ENCODE measurements around the gene ODC1.

DNA sequence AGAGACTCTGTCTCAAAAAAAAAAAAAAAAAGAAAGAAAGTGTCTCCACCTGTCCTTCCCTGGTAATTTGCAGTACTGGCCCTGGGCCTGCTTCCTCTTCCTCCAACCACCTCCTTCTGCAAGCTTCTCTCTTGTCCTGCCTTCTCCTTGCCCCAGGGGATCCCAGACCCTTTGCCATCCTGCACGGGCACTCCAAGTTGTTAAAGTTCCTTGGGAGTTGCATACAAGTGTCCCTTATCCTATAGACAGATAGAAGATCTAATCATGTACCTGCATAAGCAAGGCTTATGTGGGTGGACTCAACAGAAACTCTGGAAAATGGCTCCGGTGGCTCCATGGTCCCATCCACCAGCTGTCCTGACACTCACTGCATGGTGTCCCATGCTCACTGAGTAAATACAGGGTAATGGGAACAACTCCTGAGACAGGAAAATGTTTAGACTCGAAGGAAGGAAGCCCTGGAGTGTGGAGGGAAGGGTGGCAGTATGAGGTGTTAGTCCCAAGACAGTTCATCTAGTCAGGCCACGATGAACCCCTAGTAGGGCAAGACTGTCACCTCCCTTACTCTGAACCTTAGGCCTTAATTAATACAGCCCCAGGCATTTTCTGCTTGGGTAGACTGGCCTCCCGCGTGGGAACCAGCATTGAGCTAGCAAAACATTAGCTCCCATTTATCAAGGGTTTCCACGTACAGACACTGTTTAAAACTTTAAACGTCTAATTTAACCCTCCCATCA, 17.1 kb downstream of the ODC1 start:
- TF ChIP-seq, protein P1, sequence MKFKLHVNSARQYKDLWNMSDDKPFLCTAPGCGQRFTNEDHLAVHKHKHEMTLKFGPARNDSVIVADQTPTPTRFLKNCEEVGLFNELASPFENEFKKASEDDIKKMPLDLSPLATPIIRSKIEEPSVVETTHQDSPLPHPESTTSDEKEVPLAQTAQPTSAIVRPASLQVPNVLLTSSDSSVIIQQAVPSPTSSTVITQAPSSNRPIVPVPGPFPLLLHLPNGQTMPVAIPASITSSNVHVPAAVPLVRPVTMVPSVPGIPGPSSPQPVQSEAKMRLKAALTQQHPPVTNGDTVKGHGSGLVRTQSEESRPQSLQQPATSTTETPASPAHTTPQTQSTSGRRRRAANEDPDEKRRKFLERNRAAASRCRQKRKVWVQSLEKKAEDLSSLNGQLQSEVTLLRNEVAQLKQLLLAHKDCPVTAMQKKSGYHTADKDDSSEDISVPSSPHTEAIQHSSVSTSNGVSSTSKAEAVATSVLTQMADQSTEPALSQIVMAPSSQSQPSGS (CRISPR knock-in tag; IDR thresholded peaks at IDR 0.05; ENCODE audit: borderline replicate concordance, low read depth): no peak
- TF ChIP-seq, protein P2, sequence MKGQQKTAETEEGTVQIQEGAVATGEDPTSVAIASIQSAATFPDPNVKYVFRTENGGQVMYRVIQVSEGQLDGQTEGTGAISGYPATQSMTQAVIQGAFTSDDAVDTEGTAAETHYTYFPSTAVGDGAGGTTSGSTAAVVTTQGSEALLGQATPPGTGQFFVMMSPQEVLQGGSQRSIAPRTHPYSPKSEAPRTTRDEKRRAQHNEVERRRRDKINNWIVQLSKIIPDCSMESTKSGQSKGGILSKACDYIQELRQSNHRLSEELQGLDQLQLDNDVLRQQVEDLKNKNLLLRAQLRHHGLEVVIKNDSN (CRISPR knock-in tag; IDR thresholded peaks at IDR 0.05): no peak
- TF ChIP-seq, protein P3, sequence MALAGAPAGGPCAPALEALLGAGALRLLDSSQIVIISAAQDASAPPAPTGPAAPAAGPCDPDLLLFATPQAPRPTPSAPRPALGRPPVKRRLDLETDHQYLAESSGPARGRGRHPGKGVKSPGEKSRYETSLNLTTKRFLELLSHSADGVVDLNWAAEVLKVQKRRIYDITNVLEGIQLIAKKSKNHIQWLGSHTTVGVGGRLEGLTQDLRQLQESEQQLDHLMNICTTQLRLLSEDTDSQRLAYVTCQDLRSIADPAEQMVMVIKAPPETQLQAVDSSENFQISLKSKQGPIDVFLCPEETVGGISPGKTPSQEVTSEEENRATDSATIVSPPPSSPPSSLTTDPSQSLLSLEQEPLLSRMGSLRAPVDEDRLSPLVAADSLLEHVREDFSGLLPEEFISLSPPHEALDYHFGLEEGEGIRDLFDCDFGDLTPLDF (CRISPR knock-in tag; IDR thresholded peaks at IDR 0.05): no peak
- TF ChIP-seq, protein P4, sequence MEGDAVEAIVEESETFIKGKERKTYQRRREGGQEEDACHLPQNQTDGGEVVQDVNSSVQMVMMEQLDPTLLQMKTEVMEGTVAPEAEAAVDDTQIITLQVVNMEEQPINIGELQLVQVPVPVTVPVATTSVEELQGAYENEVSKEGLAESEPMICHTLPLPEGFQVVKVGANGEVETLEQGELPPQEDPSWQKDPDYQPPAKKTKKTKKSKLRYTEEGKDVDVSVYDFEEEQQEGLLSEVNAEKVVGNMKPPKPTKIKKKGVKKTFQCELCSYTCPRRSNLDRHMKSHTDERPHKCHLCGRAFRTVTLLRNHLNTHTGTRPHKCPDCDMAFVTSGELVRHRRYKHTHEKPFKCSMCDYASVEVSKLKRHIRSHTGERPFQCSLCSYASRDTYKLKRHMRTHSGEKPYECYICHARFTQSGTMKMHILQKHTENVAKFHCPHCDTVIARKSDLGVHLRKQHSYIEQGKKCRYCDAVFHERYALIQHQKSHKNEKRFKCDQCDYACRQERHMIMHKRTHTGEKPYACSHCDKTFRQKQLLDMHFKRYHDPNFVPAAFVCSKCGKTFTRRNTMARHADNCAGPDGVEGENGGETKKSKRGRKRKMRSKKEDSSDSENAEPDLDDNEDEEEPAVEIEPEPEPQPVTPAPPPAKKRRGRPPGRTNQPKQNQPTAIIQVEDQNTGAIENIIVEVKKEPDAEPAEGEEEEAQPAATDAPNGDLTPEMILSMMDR (IDR thresholded peaks at IDR 0.05): no peak
- TF ChIP-seq TEAD4 (CRISPR knock-in tag; IDR thresholded peaks at IDR 0.05) (no peak), ZNF416 (CRISPR knock-in tag; IDR thresholded peaks at IDR 0.05) (no peak), FOXJ3 (CRISPR knock-in tag; IDR thresholded peaks at IDR 0.05; ENCODE audit: borderline replicate concordance) (no peak)
- TF ChIP-seq, protein P5, sequence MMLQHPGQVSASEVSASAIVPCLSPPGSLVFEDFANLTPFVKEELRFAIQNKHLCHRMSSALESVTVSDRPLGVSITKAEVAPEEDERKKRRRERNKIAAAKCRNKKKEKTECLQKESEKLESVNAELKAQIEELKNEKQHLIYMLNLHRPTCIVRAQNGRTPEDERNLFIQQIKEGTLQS (CRISPR knock-in tag; conservative IDR thresholded peaks at IDR 0.05): no peak
- TF ChIP-seq, protein P6, sequence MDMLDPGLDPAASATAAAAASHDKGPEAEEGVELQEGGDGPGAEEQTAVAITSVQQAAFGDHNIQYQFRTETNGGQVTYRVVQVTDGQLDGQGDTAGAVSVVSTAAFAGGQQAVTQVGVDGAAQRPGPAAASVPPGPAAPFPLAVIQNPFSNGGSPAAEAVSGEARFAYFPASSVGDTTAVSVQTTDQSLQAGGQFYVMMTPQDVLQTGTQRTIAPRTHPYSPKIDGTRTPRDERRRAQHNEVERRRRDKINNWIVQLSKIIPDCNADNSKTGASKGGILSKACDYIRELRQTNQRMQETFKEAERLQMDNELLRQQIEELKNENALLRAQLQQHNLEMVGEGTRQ (CRISPR knock-in tag; IDR thresholded peaks at IDR 0.05): no peak
- TF ChIP-seq, protein P7, sequence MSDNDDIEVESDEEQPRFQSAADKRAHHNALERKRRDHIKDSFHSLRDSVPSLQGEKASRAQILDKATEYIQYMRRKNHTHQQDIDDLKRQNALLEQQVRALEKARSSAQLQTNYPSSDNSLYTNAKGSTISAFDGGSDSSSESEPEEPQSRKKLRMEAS (CRISPR knock-in tag; IDR thresholded peaks at IDR 0.05): no peak
